GM18508 (cell line): ENCODE data around the gene CD44.

ENCODE experiments used
- ATAC-seq: cut with Tn5 transposase; IDR thresholded peaks from one replicate; pipeline ENCODE4 v1.9.1; 2021; ENCODE audit warnings: moderate number of reproducible peaks; ENCODE audit not compliant: insufficient read depth, unreplicated experiment

Gene CD44

DNA sequence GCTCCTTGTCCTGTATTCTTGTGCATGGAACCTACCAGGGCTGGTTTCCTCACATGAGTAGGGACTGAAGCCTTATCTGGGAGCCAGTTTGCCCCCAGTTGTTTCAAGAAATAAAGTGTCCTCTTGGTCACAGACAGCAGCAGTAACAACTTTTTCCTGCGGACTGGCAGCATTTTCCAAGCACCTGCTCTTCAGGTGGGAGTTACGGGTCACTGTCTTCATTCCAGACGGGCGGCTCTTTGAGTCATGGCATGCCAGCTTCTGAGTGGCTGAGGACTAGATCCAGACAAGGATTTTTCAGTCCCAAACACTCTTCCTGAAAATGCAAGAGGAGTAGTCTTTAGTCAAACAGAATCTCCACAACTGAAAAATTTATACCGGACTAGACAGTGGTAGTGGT, 2.7 kb upstream of the CD44 start:
- no peak for ATAC-seq

DNA sequence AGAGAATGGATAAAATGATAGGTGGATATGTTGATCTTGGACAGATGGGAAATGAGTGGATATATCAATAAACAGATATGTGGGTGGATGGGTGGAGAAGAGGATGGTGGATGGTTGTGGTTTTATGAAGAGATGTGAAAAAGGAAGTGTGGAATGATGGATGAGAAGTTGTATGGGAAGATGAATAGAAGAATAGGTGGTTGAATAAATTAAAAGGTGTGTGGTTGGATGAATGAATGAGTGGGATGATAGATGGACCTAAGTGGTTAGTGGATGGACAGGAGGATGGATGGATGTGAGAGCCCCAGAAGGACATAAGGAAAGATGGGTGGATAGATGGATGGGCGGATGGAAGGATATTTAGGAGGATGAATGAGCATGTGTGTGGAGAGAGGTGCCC, 913 bp upstream of the CD44 start:
- ATAC-seq = no peak

DNA sequence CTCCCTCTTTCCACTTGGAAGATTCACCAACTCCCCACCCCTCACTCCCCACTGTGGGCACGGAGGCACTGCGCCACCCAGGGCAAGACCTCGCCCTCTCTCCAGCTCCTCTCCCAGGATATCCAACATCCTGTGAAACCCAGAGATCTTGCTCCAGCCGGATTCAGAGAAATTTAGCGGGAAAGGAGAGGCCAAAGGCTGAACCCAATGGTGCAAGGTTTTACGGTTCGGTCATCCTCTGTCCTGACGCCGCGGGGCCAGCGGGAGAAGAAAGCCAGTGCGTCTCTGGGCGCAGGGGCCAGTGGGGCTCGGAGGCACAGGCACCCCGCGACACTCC, 397 bp upstream of the CD44 start:
- no peak for ATAC-seq

DNA sequence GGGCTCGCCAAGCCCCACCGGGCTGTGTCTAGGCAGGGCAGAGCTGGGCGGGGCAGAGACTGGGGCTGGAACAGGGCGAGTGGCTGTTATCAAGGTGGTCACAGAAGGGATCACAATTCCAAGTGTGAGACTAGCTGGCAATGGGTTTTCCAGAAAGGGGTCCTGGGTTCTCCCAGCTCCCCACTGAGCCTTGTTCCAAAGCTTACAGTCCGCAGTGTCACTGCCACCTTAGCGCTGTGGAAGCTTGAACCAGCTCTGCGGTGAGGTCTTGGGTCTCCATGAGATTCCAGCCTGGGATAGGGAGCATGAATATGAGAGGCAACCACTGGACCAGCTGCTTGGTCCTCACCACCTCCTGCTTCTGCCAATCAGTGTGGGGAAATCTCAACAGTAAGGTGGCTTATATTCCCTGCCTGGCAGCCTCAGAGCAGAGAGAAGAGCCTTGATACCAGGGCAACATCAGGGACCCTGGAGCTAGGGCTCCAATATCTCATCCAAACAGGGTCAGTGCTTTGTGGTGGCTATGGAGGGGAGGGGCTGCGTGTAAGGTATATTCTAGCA, 831 bp downstream of the CD44 start:
- no peak for ATAC-seq

DNA sequence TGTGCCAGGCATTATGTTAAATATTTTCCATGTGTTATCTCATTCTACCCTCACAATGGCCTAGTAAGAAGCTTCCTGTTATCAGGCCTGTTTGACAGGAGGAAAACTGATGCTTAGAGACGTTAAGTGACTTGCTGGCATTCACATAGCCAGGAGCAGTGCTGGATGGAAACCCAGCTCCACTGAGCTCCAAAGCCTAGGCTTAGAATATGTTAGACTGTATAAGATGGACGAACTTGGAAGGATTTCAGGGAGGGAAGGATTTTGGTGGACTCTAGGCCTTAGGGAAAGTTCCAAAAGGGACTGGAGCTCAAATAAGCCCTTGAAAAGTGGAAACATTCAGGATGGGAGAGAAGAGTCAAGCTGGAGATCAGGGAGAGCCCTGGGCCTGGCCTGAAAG, 2.1 kb downstream of the CD44 start:
- ATAC-seq = no peak

DNA sequence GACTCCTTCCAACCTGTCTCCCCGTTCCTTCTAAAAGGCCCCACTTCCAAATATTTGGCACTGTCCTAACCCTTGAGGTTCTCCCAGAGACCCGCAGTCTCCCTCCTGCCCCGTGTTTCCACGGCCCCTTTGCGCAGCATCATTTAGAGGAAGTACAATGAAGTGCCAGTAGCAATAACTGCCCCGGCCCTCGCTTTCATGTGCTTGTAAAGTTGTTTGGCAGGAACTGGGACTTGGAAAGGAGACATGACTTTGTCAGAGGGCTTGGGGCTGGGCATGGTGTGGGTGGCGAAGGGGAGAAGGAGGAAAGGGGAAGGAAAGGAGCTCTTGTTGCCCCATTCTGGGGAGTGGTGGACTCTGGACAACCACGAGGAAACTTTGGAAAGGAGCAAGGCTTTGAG, 2.6 kb downstream of the CD44 start:
- no peak for ATAC-seq

DNA sequence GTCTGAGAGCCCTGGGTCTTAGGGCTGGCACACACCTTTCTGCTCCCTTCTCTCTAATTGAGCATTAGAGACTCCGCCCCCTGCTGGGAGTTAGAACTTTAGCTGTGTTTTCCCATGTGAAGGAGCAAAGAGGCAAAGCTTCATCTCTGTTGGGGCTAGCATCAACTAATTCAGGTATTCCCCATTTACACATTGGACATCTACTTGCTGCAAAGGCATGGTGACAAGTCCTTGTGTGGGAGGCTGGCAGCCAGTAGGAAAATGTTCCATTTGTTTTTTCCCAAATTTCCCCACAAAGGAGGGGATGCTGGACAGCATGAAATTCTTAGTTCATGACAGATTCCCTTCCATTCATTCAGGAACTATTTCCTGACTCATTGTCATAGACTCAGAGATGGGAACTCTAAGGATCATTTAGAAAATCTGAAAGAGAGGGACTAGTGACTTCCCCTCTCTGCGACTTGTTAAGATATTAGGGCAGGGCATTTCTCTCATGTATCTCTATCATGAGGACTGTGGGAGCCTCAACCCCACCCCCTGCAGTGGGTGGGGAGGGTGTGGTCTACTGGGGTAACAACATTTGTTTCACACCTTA, 3.6 kb downstream of the CD44 start:
- no peak for ATAC-seq

DNA sequence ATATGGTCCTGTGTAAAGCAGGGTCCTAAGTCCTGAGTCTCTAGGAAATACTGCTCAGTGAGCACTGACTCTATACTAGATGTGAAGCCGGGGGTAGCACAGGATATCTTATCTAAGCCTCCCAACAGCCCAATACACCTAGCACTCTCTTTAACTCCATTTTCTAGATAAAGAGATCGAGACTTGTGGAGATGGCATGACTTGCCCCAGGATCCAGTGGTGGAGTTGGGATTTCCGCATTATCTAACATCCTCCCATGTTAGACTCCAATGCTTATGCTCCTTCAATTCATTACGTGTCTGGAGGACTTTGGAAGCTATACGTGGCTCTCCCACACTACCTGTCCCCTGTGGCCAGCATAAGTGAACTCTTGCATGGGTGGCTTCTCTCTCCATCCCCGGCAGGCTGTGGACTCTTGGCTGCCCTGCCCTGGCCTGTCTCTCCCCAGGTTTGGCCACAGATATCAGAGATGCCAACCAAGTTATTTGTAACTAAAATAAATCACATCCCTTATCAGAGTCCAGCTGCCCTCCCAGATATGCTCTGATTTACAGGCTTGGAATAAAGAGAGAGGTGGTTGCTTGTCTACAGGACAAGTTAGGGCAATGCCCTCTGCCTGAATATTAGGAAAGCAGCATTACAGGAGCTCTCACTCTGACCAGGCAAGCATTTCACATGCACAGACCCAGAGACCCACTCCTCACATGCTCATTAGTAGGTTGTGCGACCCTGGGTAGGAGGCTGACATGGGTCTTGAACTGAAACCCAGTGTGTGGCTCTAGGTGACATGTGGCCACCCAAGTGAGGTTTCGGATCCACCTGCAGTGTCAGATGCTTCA, 4.5 kb downstream of the CD44 start:
- no peak for ATAC-seq

DNA sequence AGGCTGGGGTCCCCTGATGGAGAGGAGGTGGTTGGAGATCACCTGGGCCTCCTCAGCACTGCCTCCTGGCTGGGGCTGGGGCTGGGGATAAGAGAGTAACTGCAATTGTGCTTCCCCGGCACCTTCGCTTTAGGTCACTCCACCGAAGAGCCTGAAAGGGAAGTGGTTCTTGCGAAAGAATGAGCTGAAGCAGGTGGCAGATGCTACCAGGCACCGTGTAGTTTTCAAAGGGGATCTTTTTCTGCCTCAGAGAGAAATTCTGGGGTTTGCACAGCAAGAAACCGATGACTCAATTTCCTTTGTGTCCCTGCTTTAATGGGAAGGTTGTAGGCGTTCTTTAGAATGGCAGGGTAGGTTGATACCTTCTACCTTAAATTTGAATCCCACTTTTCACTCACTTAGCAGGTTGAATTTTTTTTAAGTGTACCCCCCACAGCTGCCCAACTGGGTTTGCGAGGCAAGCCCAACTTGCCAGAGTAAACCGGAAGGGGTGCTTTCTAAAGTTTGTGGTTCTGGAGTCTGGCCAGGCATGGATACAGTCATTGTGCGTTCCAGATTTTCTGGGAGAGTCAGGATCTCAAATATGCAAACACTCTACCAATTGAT, 5.3 kb downstream of the CD44 start:
- ATAC-seq = peak; percentile 30

DNA sequence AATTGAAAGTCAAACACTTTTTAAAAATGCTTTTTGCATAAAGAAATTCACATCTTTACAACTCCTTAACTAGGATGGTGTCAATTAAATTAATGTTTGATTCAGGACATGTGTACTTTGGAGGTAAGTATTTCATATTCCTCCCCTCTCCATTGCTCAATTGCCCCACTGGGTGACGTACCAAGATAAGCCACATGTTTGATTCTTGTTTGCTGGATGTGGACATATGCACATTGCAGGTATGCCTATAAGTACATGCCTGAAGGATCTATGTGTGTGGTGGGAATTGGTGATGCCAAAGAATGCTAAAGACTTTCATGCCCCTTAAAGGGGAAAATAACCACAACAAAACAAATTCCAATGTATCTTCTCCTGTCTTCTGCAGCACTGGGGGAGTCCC, 5.8 kb downstream of the CD44 start:
- no peak for ATAC-seq

DNA sequence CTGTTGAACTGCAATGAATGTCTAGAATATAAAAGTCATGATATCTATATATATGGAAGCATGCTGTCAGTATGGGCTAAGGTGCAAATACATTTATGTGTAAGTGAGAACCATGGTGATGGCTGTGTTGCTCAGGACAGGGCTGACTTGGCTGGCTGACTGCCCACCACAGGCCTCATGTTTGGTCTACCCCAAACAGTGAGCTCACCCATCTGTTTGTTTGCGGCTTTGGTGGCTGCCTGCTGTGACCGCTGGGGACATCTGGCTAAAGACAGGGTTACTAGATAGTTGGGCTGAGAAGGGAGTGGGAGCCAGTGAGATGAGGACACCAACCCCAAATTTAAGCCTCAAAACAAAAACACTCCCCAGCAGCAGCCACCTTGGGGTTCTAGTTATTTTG, 6.3 kb downstream of the CD44 start:
- peak; percentile 37 for ATAC-seq

DNA sequence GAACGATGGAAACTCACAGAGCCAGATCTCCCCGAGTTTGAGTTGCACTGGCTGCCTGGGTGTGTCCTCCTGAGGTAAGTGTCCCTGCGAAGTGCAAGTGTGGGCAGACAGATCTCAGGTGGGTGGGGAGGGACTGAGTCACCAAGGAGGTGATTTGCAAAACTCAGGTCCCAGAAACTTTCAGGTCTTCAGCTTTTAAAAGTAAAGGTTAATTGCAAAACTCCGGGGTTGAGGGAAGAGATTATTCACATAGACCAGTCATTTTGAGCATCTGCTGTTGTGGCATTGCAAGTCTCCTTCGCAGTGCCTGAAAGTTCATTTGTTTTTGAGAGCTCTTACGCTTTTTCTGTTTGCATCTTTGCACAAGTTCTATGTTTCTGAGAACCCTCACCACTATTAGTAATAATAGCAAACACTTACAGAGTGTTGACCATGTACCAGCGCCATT, 7.1 kb downstream of the CD44 start:
- no peak for ATAC-seq

DNA sequence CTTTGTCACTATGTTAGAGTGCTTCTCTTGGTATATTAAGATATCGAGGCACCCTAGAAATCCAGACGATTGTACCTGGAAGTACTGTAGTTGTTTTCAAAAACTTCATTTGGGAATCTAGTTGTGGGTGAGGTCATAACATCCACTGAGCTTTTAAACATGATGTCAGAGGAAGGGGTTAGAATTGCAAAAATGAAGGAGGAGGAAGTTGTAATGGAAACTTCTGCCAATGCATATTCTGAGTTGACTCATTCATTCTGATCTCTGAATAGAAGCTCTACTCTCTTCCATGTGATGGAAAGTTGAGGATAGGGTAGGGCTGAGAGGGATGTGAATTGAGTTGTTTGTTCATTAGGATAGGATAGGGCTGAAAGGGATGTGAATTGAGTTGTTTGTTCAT, 7.7 kb downstream of the CD44 start:
- ATAC-seq = no peak

DNA sequence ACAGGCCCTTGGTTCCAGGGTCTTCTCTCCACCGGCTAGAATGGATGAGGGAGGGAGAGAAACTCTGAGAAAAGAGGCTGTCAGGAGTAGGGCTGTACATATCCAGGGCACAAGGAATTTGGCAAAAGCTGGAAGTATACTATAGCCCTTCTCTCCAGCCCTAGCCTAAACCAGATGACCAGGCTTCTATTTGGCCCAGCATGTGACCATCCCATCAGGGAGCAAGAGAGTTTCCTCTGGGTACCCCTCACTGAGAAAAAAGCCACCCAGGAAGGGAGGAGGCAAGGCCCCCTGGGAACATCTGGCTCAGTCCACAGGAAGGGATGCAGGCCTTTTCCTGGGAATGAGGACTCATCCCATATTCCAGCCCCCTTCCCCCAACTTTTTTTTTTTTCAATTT, 8.3 kb downstream of the CD44 start:
- ATAC-seq = no peak

DNA sequence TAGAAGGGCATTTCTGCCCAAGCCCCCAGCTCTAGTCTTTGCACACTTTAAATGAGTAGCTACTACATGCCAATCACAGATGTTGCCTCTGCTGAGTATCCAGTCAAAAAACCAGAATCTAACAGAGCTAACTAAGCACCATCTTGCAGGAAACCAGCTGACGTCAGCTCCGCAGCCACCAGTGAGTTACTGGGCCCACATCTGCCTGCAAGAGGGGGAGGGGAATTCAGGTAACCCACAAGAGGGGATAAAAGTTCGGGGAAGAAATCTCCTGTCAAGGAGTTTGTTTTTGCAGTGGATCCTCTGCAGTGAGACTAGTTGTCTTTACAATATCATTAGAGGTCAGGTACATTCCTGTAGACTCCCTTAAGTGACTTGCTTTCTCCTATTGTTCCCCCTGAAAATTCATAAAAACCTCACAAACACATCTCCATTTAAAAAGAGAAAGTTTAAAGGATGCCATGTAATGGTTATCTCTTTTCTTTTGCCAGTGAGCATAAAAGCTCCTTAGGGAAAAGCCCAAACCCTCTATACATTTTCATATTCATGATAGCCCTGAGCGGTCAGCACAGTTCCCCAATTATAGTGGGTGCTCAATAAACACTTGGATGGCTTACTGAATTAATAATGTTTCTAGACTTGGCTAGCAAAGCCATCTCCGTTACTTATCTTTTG, 9.3 kb downstream of the CD44 start:
- ATAC-seq = no peak

DNA sequence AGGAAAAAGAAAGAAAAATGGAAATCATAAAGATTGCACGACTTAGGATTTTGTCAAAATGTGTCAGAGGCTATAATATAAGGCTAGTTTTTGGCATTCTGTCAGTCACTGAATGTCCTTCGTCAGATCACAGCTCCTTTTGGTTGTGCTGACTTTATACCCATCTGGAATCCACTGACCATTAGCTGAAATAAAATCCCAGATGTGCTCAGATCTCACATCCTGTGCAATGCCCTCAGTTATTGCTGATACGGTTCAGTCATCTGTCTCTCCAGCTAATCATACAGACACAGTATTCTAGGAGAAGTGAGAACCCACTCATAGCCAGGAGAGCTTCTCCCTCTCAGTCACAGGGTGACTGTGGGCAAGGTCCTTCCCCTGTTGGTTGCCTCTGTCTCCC, 11.5 kb downstream of the CD44 start:
- no peak for ATAC-seq

DNA sequence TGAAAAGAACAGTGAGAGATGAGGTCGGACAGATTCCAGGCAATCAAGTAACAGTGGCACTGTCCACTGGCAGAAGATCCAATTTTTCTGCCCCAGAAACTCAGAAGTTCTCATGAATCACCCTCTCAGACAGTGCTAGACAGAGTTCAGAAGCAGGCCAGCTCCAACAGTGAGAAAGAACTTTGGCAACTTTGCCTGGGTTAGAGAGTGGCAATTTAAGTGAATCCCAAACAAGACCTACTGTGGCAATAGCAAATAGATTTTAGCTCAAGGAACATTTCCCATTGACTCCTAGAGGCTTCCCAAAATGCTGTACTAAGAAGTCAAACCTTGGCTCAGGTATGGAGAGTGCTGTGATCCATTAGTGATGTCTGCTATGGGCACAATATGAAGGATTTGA, 12.3 kb downstream of the CD44 start:
- ATAC-seq = no peak

DNA sequence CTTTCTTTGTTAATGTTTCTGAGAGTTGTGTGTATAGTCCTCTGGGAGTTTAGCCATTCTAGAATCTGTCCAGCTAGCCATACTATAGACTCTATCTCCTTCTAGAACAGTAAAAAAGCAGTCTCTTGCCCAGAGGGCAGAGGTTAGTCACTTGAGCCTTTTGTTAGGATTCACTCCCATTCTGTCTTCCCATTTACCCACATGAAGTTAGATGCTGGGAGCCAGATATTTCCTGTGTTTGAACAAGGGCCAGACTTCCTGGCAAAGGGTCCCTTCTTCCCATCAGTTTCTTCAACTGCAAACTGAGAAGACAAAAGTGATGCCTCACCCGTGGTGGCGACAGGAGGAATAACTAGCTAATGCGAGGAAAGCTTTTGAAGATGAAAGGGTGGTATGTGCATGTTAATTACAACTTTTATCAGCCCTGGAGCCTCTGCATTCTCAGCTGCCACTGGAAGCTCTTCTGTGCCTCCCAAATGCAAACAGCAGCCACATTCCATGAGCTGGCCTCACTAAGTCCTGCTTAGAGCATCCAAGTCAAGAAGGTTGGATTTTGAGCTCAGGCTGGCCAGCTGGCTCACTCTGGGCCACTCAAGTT, 12.8 kb downstream of the CD44 start:
- no peak for ATAC-seq

DNA sequence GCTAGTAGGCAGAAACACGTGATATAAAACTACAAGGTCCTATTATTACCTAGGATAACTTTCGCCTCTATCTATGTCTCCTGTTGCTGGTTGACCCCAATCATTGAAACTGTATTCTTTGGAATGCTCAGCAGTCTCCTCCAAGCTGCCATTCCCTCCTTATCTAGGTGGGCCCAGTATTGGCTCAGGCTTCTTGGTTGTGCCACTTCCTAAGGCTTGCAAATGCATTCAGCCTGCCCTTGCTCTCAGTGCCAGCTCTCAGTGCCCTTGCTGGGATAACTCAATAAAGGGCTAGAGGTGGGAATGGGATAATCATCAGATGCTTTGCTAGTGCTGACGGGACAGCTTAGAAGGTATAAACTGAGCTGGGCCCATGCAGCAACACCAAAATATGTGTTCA, 13.6 kb downstream of the CD44 start:
- no peak for ATAC-seq

DNA sequence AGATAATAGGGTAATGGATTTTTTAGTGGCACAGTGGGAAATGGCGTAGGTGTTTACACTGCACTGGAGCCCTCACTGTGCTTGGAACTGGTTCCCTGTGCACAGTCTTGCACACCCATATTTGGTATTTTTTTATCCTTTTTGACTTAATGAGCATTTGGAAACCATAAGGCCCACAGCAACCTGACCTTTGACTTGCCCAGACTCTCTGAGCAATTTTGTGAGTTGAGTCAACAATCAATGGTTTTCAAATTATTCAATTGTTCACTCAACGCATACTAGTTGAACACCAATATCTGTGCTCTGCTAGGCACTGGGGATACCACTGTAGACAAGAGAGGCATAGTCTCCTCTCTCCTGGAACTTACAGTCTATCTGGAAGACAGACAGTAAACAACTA, 14.3 kb downstream of the CD44 start:
- ATAC-seq = no peak

DNA sequence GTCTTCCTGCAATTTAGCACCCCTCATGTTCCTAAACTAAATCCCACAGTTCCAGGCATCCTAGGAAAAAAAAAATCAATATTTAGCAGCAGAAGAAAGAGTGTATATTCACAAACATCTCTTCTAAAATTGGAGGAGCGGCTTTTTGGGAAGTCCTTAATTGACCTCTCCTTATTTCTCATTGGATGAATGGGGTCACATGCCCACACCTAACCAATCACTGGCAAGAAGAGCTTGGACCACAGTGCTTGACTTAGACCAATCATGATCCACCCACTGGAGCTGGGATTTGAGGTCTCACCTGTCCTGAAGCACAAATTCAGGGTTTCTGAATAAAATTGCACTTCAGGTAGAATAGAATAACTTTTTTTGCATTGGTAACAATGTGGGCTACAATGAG, 16.0 kb downstream of the CD44 start:
- no peak for ATAC-seq
